Measurements from ENCODE around the gene FAM153A. TPM values are rescaled to one million over a fixed set of nuclear protein-coding genes. Genes with fewer than 3 reads are reported as not detected.
"Not testable (repeated sequence)": the region's sequence is repeated elsewhere in the genome, so short reads cannot be mapped to it uniquely, and the experiment has no call there.

FAM153A gene
- total RNA-seq, 1 experiment from 2014 or later: not detected

GRCh38 chr5:177681920-177682319 lies 100.8 kb downstream of the FAM153A start:
- in situ Hi-C loops (cut with HindIII; ENCODE audit: low pct_unique_long_range_greater_than_20kb, low sequenced_read_pairs); DNase-seq (ENCODE audit: low read depth, low spot score): not testable (repeated sequence)

Other genes with a start within 250 kb of the FAM153A start
- gene FAM193B, start 228.3 kb downstream of the FAM153A start, total RNA-seq (2014; rRNA removed; shearing (Covaris generic)): 10.0 and 11.4 TPM in 2 replicates
- 74.5 and 80.1 TPM in 2 replicates for gene TMED9, start 190.7 kb downstream of the FAM153A start, total RNA-seq (2014; rRNA removed; shearing (Covaris generic))
- 33.0 and 33.8 TPM in 2 replicates for gene B4GALT7, start 182.8 kb downstream of the FAM153A start, total RNA-seq (2014; rRNA removed; shearing (Covaris generic))
- not detected in 2 replicates for gene PROP1, start 213.3 kb upstream of the FAM153A start, total RNA-seq (2014; rRNA removed; shearing (Covaris generic))